HG02938 (cell line): ENCODE data around the gene BNC2.

ENCODE experiments used
- ATAC-seq: cut with Tn5 transposase; IDR thresholded peaks from one replicate; pipeline ENCODE4 v1.9.1; 2021; ENCODE audit warnings: mild to moderate bottlenecking, moderate library complexity; ENCODE audit not compliant: unreplicated experiment

The BNC2 gene

DNA sequence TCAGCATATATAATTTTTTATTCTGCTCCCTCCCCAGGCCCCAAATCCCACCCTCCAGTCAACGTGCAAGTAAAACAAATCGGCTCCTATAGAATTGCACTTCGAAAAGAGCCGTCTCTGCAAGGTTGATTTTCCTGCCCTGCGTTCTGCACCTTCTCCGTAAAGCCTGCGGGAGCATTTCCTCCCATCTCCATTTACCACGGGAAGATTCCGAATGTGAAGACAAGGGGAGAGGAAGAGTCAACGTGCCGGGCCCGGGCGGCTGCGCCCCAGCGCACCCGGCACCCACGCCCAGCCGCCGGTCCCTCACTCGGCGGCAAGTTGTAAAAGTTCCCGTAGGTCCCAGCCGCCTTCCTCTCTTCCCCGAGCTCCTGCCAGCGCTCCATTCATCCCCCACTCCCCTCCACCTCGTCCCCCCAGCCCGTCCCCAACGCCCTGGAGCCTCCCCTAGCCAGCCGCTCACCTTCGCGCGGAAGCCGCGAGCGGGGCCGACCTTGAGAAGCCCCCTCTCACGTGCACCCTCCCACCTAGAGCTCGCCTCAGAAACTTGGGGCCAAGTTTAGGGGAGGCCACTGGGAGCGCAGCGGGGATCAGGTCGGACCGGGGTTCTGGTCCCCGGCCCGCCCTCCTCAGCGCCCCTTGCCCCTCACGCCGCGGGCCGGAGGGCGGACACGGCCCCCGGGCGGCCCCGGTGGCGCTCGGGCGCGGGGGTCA is 431 bp downstream of the BNC2 start:
- no peak for ATAC-seq

DNA sequence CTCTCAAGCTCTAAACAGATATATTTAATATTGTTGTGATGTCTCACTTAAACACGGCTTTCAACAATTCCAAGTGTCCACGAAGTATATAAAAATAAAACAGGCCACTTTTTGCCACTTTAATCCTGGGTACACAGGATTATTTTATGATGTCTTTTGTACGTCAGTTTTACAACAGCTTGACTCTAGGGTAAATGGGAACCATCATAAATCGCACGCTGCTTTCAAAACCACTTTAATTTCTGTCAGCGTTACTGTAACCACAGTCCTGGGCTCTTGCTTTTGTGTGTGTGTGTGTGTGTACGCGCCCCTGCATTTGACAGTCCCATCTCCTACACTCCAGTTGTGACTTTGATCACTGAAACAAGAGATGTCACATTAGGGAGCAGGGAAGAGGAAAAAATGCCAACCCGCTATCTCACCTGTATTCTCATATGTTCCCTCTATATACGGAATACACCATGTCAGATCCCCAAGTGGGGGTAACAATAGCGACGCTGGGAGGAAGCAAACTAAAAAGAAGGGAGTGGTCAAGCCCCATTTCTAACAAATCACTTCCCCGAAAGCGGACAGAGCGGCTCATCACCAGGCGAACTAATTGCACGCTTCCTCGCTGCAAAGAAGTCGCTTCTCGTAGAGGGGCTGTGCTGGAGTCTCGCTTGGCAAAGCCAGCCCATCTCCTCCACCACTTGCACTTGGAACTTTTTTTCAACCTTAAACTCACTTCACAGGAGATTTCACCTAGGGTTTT is 1.2 kb downstream of the BNC2 start:
- ATAC-seq, result no peak

DNA sequence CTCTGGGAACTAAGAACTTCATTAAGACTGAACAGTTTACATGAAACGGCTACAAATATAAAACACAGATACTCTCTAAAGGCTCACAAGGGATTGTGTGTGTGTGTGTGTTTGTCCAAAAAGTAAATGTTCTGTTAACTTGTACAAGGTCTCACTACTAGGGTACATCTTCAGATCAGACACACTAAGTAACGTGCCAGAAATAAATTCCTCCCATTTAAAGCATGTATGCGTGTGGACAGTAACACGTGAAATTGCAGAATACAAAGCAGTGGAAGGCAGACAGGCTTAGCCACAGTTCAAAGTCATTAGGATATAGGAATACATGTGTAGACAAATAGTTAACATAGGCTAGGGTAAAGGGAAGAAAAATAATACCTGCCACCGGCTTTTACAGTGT is 1.8 kb downstream of the BNC2 start:
- ATAC-seq, result no peak

DNA sequence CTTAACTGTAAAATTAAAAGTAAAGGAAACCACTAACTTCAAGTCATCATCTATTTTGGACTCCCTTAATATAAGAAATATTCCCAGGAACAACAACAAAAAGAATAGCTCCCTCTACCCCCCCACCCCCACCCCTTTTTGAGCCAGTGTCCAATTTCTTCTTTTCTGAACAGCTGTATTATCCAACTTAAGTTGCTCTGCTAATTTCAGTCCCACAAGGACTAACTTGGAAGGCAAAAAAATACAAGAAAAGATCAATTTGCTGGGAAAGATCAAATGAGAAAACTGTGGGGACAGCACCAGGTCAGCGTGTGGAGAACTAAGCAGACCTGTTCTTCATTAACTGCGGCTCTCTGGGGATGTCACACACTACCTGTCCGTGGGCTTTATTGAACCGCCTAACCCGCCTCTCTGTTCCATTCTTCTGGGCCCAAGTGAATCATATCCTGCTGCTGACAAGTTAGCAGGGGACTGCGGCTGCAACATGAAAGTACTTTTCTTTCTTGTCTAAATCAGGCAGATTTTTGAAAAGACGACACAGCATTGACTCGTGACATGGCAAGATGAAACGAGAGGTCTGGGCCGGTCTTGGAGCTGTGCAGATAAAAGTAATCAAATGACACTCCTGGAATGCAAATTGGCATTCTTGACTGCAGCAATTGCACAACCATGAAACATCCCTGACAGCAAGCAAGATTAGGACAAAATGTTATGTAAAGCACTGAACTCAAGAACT is 2.7 kb downstream of the BNC2 start:
- no peak for ATAC-seq

DNA sequence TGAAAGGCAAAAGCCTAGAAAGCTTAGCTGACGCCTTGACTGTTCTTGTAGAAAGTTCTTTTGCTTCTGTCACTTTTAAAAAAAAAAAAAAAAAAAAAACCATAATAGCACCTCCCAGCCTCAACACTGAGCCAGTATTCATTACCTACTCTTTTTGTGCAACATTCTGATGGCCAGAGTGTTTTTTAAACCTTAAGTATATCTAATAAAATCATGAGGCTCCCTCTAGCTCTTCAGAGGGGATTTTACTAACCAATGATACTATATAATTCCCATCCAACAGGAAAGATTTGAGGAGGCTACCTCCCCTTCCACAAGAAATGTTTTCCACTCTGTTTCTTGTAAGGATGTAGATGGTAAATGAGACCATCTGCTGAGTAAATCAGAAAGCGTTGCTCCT is 3.9 kb downstream of the BNC2 start:
- ATAC-seq, result no peak

DNA sequence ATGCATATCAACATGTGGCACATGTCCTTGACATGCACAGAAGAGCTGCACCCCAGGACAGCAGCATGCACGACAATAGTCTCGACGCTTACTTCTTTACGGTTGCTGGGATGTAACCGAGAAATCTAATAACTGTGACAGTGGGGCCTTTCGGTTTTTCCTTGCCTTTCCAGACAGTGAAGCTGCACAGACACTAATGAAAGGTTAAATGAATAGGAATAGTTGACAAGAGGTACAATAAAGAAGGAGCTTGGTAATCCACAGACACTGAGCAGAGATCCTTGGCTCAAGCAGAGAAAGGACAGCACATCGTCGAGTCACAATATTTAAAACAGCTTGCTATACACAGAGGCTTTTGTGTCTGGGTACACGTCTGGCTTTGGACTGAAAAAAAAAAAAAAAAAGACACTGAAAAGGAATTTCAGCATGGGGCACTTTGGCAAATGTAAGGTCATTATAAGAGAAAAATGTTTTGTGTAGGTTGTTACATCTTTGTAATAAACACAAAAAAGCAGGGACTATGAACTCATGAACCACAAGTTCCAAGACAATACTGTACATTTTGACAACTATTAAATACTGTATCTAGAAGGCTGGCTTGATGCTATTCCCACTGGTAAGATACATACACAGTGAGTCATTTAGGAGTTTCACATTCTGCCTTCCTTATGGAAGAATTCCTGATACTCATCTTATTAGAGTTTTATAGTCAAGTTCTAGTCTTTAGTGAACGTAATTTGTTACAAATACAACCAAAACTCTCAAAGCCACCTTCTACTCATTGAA is 5.6 kb downstream of the BNC2 start:
- no peak for ATAC-seq

DNA sequence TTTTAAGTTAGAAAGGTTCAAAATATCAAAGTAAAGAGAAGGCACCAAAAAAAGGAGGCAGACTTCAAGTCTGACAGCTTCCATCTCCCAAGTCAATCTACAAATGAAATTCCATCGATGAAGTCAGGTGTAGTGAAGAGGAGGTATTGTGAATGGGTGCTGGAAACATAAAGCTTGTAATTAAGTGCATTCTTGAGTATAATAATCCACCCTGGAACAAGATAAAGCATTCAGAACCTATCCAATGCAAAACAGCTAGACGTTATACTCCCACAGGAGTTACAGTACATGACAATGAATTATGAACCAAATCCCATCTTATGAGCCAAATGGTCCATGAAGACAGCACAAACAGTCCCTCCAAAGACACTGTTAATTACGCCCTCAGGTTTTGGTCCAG is 22.3 kb downstream of the BNC2 start:
- no peak for ATAC-seq

DNA sequence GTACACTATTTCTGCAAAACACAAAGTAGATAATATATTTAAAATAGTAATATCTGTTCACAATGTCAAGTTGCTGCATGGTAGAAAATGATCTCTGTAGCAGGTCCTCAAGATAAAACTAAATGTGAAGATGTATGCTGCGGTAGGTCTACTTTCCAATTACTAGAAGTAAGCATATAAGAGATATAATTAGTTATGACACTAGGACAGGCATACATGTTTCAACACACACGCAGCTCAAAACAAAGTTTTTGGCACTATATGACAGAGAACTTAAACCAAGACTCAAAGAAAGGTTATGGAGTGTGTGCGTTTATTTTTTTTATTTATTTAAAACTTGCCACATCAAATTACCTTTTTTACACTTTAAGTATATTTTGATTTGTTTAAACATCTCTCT is 23.5 kb downstream of the BNC2 start:
- ATAC-seq, result no peak

DNA sequence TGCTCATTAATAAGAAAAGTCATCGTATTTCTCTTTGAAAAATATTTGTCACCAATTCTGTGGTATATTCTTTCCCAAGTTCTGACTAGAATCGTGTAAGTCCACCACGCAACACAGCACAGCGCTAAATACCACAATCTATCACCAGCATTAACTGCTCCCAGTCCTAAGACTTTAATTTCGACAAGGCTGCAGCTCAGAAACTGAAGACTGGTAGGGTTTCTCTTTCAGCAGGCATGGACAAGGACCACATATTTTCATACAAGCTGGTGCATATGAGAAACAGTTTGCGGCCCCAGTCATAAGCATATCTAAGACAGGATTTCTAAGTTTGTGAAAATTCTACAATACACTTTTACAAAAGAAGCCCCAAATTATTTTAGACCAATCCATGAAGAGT is 24.1 kb downstream of the BNC2 start:
- ATAC-seq, result no peak

DNA sequence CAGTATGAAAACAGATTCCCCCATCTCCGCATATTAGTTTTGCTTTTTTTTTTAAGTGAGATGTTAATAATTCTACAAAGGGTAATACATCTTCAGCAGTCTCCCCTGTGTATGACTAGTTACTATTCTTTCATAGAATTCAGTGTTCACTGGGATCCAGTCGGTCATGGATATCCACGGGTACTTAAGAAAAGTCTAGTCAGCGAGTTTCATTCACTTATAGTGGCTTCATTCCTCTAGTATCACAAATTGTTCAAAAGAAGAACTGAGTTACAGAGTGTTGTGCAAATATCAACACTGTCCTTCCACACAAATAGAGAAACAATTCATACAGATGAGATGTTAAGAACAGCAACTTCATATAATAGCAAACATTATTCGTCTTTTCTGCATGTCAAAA is 35.7 kb downstream of the BNC2 start:
- ATAC-seq, result no peak

DNA sequence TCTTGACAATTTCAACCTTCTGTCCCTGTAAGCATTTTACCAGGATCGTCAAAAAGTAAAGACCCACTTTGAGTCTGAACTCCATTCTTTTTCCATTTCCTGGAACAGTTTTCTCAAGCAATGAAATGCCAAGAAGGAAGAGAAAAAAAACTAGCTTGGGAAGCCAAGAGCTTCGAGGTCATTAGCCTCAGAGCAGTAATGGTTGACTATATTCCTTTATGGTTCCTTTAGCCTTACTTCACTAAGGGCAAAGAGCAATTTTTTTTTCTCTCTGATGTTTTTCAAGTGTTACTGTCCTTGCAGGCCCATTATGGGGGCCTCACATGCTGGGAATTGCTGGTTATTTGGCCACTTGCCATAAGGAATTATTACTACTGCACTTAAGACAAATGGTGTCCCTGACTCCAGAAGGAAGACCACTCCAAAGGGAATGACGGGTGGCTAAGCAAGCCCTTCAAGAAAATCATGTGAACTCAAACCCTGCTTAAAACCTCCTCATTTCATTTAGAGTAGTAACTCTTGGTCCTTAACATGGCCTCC is 37.1 kb downstream of the BNC2 start:
- ATAC-seq, result no peak

DNA sequence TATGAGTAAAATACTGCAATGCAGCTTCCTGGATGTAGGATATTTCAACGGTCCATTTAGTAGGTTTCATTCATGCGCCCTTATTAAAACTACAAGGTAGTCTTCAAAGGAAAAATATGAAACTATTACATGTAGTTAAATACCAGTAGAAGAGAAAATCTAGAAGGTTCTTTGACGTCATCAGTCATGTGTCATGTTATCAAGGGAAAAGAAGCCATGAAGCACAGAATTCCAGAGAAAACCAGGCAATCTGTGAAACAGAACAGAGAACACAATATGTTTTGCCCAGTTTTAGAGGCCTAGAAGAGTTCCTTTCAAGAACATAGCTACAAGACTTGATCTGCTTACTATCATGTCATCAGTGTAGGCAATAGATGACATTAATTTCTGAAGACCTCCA is 38.4 kb downstream of the BNC2 start:
- no peak for ATAC-seq

DNA sequence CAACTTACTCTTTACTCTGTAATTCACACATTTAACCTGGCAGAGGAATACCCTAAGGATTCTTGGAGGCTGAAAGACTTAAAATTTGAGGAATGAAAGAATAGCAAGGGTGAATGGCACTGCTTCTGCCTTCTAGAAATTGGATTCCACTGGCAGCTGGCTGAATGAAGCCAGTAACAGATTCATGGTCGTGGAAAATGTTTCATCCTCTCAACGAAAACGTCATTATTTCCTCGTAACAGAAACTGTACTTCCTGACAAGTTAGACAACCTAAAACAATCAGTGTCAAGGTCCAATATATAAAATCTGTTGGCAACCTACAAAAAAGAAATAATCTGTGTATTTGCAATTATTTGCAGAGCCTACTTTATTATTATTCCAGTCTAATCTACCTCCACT is 39.7 kb downstream of the BNC2 start:
- ATAC-seq, result no peak

DNA sequence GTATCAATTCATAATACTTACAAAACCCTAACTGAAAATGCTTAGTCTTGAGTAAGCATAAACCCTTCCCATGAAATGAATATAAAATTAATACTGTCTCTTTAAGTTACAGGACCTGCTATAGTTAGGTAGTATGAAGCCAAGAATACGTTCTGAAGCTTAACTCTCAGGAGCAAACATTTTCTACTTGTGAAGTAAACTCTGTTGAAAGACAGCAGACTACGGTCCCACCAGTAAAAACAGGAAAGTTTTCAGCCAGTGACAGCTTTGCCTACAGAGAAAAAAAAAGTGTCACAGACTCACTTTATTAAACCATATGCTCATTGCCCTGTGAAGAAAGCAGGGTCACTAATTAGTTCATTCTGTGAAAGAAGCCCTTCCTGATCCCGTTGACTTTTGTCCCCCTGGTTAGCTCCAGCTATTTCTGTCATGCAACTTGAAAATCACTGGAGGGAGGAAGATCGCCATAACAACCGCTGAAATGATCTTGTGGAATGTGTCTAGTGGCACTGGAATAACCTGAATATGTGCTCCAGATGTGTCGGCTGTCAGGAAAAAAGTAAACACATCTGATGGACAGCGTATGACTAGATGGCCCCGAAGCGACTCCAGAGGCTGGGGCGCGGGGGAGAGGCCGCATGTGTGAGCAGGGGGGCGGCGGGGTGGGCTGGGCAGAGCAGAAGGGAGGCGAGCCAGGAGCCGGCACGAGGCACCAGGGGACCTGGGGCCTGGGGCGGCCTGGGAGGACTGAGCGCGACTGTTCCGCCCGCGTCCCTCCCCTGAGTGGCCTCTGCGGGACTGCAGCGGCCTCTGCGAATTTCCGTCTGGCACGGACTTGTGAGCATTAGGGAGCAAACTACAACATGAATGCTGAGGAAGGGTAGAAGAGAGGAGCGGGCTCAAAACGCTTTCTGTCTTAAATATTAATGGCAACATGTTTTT is 41.9 kb downstream of the BNC2 start:
- no peak for ATAC-seq

DNA sequence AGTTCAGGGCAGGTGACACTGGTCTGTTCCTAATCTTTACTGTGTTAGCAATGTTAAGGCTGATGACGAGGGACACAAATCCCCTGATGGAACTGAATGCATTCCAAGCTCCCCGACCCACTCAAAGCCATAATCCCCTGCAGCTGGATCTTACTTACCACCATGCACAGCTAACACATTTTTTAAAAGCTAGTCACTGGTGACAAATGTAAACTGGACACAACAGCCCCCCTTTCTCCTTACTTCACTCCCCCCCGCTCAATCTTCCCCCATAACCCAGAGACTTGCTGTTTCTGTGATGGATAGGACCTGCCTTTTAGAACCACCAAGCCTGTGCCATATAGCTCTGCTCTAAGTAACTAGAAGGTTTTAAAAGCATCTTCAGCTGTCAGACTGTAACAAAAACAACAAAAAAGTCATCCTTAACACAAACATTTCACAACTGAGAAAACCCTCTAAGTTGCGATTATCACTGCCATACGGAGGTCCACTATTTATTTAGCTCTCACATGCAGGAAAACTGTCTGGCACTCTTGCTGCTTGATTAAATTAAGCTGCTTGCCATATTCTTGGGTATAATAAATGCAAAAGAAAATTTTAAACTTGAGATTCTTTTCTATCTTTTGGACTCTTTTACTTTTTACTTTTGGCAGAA is 44.4 kb downstream of the BNC2 start:
- no peak for ATAC-seq

DNA sequence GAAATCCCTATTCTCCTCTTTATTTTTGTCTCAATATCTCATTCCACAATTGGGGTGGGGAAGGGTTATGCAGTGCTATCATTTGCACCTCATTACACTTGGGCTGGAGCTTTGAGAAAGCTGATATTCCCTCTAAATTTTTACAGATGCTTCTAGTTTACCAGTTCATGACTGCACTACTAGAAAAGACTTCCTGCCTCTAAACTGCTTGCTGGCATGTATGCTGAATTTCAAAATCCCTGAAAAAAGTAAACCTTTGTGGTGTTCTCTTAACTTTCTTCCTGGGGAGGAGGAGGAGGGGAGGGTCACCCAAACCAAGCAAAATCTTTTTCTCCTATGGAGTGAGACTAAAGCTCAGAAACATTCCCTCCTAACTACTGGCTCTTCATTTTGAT is 45.1 kb downstream of the BNC2 start:
- no peak for ATAC-seq

DNA sequence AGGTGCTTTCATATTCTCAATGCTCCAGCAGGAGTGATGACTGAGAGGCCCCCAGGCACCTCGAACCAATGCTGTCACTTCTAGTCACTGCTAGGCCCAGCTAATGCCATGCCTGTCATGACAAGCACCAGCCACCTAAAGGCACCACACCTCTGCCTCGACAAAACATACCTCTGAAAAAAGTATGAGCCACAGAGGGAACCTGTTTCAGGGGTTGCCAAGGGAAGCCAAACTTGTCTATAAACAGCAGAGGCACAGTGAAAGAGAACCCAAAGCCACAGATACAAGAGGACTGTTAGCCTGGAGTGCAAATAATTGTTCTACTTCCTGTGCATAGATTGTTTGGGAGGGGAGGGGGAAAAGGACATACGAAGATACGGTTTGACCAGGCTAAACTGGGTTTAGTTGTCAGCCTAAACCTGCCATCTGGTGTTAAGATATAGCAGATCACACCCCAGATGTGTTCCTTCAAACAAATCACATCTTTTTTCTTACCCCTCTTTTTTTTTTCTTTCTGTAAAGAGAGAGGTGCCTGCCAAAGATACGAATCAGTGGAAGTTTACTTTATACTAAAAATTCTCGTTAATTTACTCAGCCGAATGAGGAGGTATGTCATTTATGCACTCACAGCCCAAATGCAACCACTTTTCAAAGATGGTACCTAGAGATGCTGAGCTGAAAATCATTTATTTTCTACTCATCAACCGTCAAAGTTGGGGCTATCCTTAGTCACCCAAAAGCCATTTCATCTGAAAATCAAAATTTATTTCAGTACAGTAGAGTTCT is 45.7 kb downstream of the BNC2 start:
- no peak for ATAC-seq

DNA sequence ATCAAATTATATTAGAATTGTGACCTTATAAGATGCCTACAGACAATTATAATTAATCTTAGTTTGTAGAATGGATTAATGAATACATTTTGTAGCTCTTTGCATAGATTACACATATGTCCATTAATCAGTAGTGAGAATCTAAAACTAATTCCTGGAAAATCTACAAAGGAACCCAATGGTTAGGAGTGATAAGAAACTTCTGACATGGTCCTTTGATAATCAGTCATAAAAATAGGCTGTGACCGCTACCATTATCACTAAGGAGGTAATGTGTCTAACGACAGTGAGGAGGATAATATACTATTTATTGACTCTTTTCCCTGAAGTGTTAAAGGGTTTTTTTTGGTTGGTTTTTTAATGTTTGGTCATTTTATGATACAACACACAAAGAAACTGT is 46.6 kb downstream of the BNC2 start:
- ATAC-seq, result no peak

DNA sequence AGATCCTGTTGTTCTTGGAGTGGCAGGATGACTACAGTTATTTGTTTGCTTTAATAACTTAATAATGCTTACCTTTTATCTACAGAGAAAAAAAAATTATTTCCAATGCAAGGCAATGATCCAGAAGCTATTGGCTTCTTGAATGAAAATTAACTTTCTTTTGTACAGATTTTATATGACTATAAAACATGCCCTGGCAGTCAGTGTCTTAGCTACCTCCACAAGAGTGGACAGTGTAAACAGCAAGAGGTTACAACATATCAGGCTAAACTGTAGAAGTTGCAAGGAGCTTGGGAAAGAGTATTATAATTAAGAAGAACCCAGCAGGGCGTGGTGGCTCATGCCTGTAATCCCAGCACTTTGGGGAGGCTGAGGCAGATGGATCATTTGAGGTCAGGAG is 49.1 kb downstream of the BNC2 start:
- ATAC-seq, result no peak
